ENCODE data around the gene KIF24.

Gene KIF24

DNA sequence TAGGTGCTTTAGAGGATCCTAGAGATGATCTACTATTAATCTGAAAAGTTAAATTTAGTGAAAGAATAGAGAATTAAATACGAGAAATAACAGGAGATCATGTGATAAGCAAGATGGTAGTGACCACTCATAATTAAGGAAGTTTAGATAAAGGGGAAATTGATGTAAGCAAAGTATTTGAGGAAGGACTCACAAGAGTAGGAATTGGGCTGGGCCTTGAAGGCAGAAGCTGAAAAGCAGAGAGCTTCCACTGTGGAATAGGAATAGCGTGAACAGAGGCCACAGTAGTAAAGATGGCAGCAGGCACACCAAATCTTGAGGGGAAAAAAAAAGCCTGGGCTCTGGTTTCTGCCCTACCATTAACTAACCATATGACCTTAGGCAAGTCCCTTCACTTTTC lies 38.0 kb downstream of the KIF24 start:
- TF ChIP-seq, protein P1, sequence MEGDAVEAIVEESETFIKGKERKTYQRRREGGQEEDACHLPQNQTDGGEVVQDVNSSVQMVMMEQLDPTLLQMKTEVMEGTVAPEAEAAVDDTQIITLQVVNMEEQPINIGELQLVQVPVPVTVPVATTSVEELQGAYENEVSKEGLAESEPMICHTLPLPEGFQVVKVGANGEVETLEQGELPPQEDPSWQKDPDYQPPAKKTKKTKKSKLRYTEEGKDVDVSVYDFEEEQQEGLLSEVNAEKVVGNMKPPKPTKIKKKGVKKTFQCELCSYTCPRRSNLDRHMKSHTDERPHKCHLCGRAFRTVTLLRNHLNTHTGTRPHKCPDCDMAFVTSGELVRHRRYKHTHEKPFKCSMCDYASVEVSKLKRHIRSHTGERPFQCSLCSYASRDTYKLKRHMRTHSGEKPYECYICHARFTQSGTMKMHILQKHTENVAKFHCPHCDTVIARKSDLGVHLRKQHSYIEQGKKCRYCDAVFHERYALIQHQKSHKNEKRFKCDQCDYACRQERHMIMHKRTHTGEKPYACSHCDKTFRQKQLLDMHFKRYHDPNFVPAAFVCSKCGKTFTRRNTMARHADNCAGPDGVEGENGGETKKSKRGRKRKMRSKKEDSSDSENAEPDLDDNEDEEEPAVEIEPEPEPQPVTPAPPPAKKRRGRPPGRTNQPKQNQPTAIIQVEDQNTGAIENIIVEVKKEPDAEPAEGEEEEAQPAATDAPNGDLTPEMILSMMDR (IDR thresholded peaks at IDR 0.05; ENCODE audit: low read depth, low read length), result no peak
- H3K4me3 ChIP-seq (ENCODE audit: low read depth, low read length), result no peak overlapping the region

DNA sequence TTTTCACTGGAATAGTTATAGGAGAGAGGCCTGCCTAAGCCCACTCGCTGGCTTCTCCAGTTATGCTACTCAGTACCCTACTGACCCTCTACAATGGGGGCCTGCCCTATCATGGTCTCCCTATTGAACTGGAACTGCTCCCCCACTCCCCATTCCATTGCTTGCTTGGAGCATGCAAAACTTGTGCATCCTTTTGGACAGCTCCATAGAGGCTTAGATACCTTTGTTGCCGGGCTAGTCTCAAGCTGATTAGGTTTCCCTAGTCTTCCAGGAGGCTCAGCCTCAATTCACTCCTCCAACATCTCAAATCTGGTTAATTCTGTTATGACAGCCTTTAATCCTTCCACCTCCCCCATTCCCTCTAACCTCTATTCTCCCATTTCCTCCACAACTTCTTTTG lies 39.9 kb downstream of the KIF24 start:
- TF ChIP-seq, protein P1 (IDR thresholded peaks at IDR 0.05; ENCODE audit: low read depth, low read length), result no peak
- no peak overlapping the region for H3K4me3 ChIP-seq (ENCODE audit: low read depth, low read length)

DNA sequence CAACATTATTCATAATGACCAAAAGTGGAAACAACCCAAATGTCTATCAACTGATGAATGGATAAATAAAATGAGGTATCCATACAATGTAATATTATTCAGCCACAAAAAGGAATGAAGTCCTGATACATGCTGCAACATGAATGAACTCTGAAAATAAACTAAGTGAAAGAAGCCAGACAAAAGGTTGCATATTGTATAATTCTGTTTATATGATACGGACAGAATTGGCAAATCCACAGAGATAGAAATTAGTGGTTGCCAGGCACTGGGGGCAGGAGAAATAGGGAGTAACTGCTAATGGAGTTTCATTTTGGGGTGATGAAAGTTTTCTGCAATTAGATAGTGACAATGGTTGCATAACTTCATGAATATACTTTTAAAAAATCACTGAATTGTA lies 47.0 kb downstream of the KIF24 start:
- TF ChIP-seq, protein P1 (IDR thresholded peaks at IDR 0.05; ENCODE audit: low read depth, low read length), result no peak
- H3K4me3 ChIP-seq (ENCODE audit: low read depth, low read length), result no peak overlapping the region

DNA sequence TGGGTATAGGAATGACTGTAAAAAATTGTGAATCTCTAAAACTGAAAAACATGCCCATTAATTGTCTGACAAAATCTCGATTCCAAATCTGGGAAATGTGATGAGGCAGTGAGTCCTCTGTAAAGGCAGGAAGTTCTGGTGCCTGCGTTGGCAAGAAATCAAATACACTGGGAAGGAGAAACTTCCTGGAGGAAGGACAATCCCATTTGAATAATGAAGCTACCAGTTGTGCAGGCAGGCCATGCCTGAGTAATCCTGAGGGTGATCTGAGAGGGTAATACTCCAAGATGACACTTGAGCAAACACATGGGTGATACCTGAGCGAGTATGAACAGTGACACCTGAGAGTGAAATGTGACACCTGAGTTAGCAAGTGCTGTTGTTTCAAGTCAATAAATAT lies 49.7 kb downstream of the KIF24 start:
- TF ChIP-seq, protein P1 (IDR thresholded peaks at IDR 0.05; ENCODE audit: low read depth, low read length), result no peak

More for the DNA sequence above, 49.7 kb downstream of the KIF24 start:
- H3K4me3 ChIP-seq (ENCODE audit: low read depth, low read length), result no peak overlapping the region

Measured in WI38 (cell line).